ENCODE data around the gene DMRTA2.

DMRTA2 gene

DNA sequence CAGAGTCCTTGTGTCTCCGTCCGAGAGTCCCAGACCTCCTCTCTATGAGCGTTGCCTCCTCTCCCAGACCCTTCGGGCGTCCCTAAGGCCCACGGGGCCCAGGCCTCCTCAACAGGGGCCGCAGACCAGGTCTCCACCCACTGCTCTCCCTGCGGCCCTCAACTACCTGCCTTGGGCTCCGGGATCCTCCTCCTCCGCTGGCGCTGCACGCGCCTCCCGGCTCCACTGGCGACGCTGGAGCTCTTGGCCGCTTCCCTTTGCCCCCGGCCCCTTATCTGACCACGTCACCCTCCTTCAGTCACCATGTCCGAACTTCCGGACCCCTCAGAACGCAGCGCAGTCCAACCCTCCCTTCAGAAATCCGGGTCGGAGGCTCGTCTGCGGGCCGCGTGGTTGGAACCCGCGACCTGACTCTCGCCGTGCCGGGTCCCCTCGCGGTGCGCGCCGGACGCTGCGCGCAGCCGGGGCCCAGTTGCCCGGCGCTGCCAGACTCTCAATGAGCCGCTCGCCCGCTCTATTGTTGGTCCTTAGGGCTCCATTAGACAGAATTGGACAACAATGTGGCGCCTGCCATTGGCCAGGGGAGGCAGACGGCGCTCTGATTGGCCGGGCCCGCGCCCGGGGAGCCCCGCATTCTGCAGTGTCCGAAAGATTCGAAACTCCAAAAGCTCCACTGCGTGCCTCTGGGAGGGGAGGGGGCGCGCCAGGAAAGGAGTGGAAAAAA is at the start of gene DMRTA2:
TSS of gene DMRTA2 (minus strand) at position 498 of the 724 bp plus-strand sequence. CDS start 1,907 bp downstream, outside the sequence.
- DNase-seq = peak; percentile 38 to 94 (median 90)

DNA sequence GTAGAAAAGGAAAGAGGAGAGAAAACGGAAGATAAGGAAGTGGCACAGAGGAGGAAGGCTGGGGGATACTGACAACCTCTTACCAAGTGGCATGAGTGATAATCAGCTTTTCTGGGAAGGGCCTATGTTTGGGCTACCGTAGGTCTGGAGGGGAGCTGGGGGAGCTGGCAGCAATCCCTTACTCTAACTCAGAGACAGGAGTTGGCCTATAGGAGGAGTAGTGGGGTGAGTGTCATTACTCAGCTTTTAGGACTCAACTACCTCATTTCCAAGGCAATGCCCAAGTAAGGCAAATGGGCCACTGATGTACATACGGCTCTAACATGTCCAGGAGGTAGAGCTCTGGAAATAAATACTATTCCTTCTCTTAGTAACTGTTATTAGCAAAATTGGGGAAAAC is 48.7 kb upstream of the DMRTA2 start:
- no peak for DNase-seq

DNA sequence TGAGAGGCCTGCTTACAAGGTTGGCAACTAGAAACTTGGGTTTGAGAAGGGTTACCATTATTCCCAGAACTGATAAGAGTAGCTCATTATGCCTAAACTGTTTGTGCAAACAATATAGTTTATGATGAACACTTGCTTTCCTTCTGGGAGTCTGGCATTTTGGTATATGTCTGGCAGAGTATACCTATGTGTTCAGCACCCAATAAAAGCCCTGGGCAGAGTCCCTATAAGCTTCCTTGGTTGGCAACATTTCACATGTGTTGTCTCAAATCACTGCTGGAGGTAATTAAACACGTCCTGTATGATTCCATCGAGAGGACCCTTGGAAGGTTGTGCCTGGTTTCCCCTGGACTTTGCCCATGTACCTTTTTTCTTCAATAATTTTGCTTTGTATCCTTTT is 39.7 kb upstream of the DMRTA2 start:
- DNase-seq = no peak

DNA sequence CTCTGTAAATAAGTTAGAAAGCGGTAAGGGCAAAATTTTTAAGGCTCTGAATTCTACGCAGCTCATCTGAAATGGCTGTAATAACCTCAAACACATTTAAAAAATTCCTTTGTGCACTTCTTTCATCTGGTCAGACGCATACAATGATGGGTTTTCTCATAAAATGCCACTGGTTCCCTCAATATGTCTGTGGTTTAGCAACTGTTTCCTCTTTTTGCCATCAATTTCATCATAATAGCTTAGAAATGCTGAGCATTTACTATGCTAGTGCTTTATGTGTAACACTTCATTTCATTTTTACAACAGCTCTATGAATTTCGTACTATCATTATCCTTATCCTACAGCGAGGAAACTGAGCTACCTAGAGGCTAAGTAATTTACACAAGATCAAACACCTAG is 35.3 kb upstream of the DMRTA2 start:
- DNase-seq = no peak

DNA sequence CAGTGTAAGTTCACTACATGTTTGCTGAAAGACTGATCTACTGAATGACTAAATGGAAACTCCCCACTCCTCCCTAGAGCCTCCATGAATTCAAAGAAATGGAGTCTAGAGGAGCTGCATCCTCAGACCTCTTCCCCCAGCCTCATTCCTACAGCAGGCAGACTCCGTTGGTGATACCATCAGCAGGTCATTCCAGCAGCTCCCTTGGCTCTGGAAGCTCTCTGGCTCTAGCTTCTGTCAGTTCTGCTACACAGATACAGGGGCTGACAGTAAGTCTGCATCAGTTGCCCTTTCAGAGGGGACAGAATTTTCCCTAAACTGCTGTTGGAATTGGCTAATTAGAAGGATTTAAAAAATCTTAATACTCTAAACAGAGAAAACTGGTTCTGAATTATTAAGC is 31.7 kb upstream of the DMRTA2 start:
- peak in 1 of 3 experiments; percentile 11 for DNase-seq

DNA sequence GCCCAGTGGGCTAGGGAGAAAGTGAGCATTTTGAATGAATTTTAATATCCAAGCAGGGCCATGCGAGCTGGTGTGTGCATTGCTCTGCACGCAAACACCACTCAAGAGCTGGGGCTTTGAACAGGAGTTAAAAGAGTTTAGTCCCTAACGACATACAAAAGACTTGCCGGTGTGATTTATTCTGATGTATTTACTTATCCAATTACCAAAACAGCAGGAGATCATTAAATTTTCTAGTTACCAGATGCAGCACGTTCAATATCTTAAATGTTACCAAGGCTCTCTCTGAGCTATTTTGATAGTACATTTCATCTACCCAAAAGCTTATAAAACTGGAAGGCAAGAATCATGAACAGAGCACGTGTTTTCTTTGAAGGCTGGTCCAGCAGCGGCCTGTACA is 30.0 kb upstream of the DMRTA2 start:
- DNase-seq = peak in 2 of 3 experiments; percentile 66 to 95

DNA sequence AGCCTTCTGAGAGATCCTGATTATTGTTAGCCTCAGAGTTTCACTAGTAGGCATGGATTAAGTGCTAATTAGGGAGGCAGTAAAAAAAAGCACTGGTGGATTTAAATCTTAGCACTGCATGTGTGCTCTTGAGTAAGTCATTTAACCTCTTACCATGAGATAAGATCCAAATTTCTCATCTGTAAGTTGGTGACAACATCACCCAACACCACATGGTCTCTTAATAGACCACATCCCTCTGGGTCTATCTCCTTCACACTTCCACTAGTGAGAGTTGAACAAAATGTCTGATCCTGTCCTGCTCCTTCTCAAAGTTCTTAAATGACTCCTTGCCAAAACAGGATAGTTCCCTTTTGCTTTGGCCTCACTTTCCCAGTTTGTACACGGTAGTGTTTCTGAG is 29.5 kb upstream of the DMRTA2 start:
- DNase-seq = peak in 1 of 3 experiments; percentile 58

DNA sequence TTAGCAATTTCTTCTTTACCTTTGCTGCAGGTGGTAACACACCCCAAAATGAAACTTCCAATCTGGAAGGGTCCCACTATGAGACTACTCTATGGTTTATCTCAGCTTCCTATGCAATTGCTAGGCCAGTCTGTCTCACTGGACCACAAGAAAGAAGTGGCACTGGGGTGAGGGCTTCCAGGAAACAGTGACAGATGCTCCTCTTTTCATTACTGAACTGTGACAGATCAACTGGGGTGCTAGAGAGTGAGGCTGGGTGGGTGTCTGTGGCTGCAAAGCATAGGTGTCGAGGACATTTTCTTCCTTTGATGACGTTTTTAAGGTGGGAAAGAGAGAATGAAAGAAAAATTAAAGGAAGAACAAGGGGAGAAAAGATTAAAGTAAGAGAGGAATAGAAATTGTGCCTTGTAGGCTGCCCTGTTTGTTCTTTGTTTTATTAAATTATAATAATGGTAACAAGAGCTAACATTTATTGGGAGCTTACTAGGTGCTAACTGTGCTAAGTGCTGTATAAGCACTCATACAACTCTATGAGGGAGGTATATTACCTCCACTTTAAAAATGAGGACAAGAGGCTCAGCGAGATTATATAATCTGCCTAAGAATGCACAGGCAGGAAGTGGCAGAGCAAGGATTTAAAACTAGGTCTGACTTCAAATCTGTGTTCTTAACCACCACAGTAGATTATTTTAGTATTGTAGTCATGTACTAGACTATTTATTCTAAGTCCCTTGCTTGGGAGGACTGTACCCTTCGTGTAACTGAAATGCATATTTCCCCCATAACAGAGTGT is 27.8 kb upstream of the DMRTA2 start:
- no peak for DNase-seq

DNA sequence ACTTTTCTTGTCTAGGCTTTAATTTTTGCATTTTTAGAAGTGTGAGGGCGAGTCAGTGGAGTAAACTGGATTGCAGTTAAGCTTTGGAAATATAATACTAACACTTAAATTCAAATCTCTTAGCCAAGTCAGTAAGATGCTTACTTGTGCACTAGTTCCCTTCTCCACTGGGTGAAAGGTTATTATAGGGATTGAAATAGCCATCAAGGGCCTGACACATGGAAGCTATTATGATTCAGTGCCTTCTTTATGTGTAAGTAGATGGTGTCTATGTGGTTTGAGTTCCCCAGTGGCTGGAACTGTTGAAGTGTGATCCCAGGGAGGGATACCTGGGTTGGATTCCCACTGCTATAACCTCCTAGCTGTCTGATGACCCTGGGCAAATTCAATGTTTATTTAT is 24.7 kb upstream of the DMRTA2 start:
- no peak for DNase-seq

DNA sequence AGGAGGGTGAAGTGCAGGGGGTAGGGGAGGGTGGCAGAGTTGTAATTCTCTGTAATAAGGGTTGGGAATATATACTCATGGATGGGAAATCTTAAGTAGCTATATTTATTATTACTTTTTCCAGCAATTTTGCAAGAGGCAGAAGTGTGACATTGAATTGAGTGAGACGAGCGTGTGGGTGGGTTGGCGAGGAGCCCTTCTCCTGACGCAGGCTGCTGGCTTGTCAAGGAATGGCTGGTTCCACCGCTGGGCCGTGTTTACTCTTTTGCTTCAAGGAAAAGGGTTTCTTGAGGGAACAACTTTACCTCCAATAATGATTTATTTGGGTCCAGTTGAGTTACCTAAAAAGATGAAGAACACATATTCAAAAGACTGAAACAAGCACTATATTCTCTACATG is 17.9 kb upstream of the DMRTA2 start:
- DNase-seq = no peak

DNA sequence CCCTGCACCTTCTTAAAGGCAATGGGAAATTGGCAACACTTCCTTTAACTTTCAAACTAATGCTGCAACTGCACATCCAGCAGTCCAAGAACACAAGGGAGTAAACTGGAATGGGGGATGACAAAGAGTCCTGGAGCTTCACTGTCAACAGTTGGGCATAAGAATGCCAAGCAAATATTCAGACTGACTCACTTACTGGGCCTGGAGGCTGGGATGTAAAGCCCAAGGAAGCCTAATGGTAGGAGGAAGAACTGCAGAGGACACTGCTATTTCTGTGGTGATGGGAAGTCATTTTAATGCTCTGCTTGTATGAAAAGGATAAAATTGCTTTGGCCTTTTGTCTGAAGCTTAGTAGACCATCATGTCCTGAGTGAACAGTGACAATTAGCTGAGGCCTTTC is 15.7 kb upstream of the DMRTA2 start:
- DNase-seq = no peak

DNA sequence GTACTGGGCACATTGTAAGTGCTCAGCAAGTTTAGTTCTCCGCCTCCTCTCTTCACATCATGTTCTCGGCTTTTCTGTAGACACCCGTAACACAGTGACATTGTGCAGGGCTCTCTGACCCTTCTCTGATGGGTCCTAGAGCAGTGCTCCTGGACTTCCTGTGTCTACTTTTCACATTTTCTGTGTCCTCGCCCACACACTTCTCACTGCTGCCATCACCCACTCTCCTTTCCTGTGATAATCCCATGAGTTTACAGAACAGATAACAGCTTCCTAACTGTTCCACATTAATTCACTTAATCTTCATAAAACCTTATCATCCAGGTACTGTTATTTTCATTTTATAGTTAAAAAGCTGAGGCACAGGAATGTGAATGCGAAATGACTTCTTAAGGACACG is 13.2 kb upstream of the DMRTA2 start:
- no peak for DNase-seq

DNA sequence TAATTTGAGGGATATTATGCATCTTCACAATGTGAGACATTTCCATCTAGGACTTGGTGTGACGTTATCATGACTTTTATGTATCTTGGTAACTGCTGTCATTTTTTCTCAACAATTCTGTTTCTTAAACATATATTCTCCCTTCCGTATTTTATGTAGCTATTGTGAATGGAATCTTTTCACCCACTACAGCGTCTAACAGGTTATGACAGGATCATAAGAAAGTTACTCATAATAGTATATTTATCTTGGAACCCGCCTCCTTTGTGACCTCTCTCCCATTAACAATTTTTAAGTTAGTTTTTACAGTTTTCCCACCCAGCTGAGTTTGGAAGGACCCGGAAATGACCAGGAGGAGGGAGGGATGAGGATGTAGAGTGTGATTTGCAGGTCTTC is 6.8 kb upstream of the DMRTA2 start:
- DNase-seq = no peak

DNA sequence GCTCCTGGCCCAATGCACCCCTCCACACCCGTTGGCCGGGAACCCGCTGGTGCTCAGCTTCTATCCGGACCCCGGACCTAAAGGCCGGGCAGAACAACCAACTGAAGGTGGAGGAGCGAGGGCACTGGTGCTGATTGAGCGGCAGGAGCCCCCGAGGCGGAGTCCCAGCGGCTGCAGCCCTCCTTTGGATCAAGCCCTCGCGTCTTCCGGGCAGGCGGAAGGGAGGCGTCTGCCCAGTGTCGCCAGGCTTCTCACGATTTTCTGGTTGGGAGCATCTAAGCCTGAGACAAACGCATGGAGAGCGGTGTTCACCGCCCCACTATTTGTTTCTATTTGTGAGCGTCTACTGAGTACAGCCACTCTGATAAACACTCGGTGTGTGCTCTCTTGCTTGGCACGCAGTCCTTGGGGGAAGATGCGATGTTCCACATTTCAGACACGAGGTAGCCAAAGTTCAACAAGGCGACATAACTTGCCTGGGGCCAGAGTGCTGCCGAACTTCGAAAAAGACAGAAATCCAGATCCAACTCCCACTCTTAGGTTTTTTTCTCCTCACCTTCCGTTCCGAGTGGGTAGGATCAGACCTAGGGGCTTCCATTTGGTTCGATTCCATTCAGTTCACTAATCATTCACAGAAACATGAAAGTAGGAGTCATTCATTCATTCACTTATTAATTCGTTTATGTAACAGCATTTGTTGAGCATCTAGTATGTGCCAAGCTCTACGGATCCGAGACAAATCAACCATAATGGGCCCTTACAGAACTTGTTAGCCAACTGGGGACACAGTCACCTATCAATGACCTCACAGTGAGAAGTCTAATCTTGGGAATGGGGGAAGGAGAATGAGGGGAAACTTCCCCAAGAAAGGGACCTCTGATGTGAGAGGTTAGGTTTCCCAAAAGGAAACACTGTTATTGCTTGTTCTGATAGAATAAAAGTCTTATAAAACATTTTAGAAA is 4.9 kb upstream of the DMRTA2 start:
- no peak for DNase-seq

DNA sequence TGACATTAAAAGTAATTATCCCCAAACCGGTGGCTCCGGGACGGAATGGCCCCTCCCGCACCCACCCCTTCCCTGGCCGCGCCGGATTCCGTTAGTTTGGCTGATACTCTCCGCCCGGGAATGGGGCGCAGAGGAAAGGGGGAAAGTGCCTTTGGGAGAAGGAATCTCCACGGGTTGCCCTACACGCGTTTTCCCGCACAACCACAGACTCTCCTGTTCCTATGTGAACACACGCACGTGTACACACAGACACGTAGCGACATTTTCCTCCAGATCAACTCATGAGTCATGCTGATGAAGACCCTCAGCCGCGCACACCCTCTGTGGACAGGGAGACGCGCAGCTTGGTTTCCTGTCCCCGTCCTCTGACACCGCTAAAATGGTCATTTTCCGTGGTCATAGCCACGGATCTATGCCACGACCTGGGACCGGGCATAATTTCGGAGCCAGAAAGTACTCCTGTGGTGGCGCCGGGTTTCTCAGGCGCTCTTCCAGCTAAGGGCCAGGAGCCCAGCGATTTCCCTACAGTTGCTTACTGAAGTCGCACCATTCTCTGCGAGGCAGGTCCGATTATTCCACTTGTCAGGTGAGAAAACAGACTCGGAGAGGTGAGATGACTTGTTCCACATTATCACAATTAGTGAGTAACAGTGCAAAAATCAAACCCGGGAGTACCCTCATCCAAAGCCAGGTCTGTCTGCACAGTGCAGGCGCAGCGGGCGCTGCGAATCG is 4.0 kb upstream of the DMRTA2 start:
- no peak for DNase-seq

DNA sequence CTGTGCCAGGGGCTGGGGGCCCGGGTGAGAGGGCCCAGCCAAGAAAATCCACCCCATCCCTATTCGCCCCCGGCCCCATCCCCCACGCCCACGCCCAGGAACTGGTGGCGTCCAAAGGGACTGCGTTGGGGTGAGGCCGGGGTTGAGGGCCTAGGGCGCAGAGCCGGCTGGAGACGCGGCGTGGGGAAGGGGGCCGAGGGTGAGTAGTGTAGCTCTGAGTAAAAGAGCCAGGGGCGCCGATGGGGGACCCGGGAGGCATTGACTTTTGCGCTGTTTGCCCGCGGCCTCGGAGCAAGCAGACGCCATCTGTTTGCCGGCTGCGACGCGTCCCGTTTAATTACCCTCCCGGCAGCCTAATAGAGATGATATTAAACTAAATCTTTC is 3.5 kb upstream of the DMRTA2 start:
- DNase-seq = no peak

DNA sequence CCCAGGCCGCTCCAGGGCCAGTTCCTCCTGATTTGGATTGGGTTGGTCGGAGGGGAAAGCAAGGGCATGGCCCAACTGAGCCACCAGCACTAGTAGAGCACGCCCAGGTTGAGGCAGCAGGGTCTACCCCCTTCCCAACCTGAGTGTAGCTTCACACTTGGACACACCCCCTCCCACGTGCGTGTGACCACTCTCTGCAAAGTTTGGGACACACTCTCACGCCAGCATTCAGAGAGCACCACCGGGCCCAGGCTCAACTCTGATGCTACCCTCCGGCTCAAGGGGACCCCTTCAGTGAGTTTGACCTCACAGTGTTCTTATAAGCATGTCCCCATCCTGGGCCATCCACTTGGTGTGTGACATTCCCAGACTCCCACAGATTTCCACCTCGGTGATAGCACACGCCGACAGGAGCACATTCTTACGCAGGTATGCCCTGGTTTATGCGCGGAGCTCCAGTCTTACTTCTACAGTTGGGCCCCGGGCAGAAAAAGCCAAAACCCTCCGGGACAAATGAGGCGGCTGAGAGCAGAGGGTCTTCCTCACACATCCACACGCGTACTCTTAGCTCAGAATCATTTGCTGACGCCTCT is 3.0 kb upstream of the DMRTA2 start:
- no peak for DNase-seq

DNA sequence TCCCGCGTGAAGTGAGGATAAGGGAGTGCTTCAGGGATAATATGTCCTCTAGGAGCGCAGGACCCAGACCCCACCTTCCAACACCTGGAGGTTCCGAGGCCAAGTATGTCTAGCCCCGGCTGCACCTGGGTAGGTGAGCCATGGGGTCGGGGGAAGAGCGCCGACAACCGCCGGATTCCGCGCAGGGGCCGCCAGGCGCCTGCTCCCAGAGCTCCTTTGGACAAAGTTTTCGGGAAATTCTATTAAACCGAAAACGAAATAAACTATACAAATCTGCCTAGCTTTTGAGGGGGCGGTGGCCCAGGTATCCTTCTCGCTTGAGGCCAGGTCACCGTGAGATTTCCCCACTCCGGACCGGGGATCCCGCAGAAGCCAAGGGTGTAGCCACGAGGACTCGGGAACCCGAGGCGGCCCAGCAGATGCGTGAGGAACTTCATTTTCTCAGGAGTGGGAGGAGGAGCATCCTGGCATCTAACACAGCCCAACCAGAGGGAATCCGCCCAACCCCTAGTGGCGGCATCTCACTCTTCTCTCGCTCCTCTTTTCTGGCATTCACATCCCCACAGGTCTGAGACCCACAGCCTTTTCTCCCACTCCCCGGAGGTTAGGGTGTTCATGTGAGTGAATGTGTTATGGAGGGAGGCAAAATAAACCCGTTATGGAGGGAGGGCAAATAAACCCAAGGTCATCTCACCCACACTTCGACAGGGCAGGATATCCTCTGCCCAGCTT is 2.3 kb upstream of the DMRTA2 start:
- DNase-seq = no peak

DNA sequence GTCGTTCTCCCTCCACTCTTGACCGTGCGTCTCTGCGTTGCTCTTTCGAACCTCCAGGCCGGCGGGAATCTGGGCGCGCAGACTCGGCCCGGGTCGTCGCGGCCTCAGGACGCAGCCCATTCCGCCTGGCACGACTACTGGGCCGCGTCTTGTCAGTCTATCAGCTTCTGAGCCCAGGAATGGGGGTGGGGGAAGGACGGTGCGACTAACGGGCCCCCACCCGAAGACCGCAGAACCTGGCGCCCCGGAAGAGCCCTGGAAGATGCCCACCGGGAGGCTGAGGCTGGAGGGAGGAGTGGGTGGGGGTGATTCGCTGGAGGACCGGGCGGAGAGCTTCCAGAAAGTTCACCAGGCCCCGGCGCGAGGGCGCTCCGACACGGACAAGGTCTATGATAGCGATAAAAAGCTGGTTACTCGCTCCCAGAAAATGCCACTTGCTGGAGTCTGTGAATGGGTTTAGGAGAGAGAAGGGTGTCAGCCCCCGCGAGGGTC is 1.7 kb upstream of the DMRTA2 start:
- DNase-seq = no peak

DNA sequence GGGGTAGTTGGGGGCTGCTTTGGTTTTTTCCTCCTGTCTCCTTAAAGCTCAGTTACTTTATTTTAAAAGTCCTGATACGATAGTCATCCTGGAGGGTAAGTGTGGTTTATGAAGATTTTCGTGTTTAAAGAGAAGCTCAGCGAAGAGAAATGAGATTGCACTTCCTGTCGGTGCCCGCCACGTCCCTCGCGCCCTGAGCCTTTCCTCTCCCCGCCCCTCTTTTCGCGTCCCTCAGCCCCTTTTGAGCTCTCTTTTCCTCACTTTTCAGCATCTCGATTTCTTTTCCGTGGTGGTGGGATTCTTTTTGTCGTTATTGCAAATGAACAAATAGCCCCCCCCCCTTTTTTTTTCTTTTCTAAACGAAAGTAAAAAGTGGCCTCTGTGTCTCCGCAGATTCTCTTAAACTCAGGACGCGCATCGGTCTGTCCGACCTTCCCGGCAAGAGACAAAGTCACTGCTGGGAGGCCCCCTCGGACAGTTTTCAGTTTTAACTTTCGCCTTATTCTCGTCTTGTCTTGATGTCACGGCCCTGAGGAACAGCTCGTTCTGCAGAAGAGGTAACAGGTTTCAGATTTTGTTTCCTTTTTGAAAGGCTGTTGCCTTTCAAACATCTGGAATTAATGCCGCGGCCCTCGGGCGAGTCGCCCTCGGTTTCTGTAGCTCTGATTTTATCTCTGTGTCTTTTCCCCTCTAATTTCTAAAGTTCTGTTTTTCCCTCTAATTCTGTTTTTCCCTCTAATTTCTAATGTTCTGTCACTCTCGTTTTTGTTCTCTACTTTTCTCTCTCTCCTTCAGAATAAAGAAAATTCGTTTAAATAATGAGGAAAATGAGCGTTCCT is 1.0 kb upstream of the DMRTA2 start:
- peak in 2 of 3 experiments; percentile 53 to 70 for DNase-seq

All from NCI-H1417 (cell line).